HG03039 (cell line): Measurements from ENCODE around the gene C5orf15.
A peak's percentile ranks its signal among the peaks of the same experiment; 100 is the strongest.
"Not testable (repeated sequence)": the region's sequence is repeated elsewhere in the genome, so short reads cannot be mapped to it uniquely, and the experiment has no call there.

Experiments
- ATAC-seq: cut with Tn5 transposase; IDR thresholded peaks from one replicate; pipeline ENCODE4 v1.9.1; 2021; ENCODE audit warnings: mild to moderate bottlenecking, moderate library complexity; ENCODE audit not compliant: unreplicated experiment

C5orf15 gene

GRCh38 chr5:133963493-133964128 lies 4.8 kb downstream of the C5orf15 start:
- ATAC-seq: no peak

GRCh38 chr5:133962801-133963476 lies 5.5 kb downstream of the C5orf15 start:
- ATAC-seq: no peak

GRCh38 chr5:133962131-133962530 lies 6.3 kb downstream of the C5orf15 start:
- ATAC-seq: no peak

GRCh38 chr5:133959643-133960042 lies 8.8 kb downstream of the C5orf15 start:
- no peak for ATAC-seq

GRCh38 chr5:133957591-133957990 lies 10.8 kb downstream of the C5orf15 start:
- ATAC-seq: peak; percentile 65

GRCh38 chr5:133957080-133957479 lies 11.3 kb downstream of the C5orf15 start:
- no peak for ATAC-seq

GRCh38 chr5:133956196-133956595 lies 12.2 kb downstream of the C5orf15 start:
- not testable (repeated sequence) for ATAC-seq

- no peak for ATAC-seq
Measured at GRCh38 chr5:133953568-133954145, 14.8 kb downstream of the C5orf15 start.

- no peak for ATAC-seq
Measured at GRCh38 chr5:133952729-133953567, 15.5 kb downstream of the C5orf15 start.

- no peak for ATAC-seq
Measured at GRCh38 chr5:133950821-133951612, 17.4 kb downstream of the C5orf15 start.

- no peak for ATAC-seq
Measured at GRCh38 chr5:133948721-133949120, 19.7 kb downstream of the C5orf15 start.

- no peak for ATAC-seq
Measured at GRCh38 chr5:133947431-133947841, 21.0 kb downstream of the C5orf15 start.

- no peak for ATAC-seq
Measured at GRCh38 chr5:133945568-133945967, 22.9 kb downstream of the C5orf15 start.

- no peak for ATAC-seq
Measured at GRCh38 chr5:133944263-133945185, 23.9 kb downstream of the C5orf15 start.

- no peak for ATAC-seq
Measured at GRCh38 chr5:133943475-133943817, 25.0 kb downstream of the C5orf15 start.

GRCh38 chr5:133942614-133943474 lies 25.6 kb downstream of the C5orf15 start:
- no peak for ATAC-seq

- ATAC-seq: no peak
Measured at GRCh38 chr5:133941456-133942196, 26.8 kb downstream of the C5orf15 start.

- no peak for ATAC-seq
Measured at GRCh38 chr5:133939668-133940067, 28.8 kb downstream of the C5orf15 start.
